GM12801 (cell line): Measurements from ENCODE around the gene SIGLEC14.

ENCODE experiments used
- CTCF ChIP-seq: IDR thresholded peaks from one replicate; pipeline ENCODE4 v1.5.1; 2011; ENCODE audit warnings: control low read depth; ENCODE audit not compliant: insufficient read length; ENCODE audit errors: extremely low read depth

SIGLEC14 gene

GRCh38 chr19:51686171-51686570, 39.5 kb upstream of the SIGLEC14 start:
- TF ChIP-seq CTCF: no peak

GRCh38 chr19:51681286-51681941, 34.8 kb upstream of the SIGLEC14 start:
- no peak for TF ChIP-seq CTCF

GRCh38 chr19:51680474-51680873, 33.8 kb upstream of the SIGLEC14 start:
- no peak for TF ChIP-seq CTCF

GRCh38 chr19:51676566-51677083, 30.0 kb upstream of the SIGLEC14 start:
- no peak for TF ChIP-seq CTCF

GRCh38 chr19:51668216-51668615, 21.6 kb upstream of the SIGLEC14 start:
- TF ChIP-seq CTCF: no peak

- no peak for TF ChIP-seq CTCF
Measured at GRCh38 chr19:51664997-51665396, 18.4 kb upstream of the SIGLEC14 start.

GRCh38 chr19:51664131-51664530, 17.5 kb upstream of the SIGLEC14 start:
- no peak for TF ChIP-seq CTCF

GRCh38 chr19:51663650-51664049, 17.0 kb upstream of the SIGLEC14 start:
- no peak for TF ChIP-seq CTCF
